HUDEP-2 (cell line): ENCODE results near the gene SPDYE3.
"Not testable (repeated sequence)": the region's sequence is repeated elsewhere in the genome, so short reads cannot be mapped to it uniquely, and the experiment has no call there.

ENCODE experiments used
- DNase-seq, 76 experiments: peaks; one replicate each; lab custom pipeline; 2025; ENCODE audit not compliant: unreplicated experiment in 76 of 76; lab: John Stamatoyannopoulos, UW

The SPDYE3 gene

GRCh38 chr7:100348805-100349204, 41.3 kb downstream of the SPDYE3 start:
- DNase-seq, result no peak

- no peak for DNase-seq
Measured at GRCh38 chr7:100349757-100350156, 42.3 kb downstream of the SPDYE3 start.

- no peak for DNase-seq
Measured at GRCh38 chr7:100351657-100352058, 44.2 kb downstream of the SPDYE3 start.

- not testable (repeated sequence) for DNase-seq
Measured at GRCh38 chr7:100352230-100352781, 44.8 kb downstream of the SPDYE3 start.

GRCh38 chr7:100352984-100353684, 45.6 kb downstream of the SPDYE3 start:
- no peak for DNase-seq

GRCh38 chr7:100353685-100354330, 46.3 kb downstream of the SPDYE3 start:
- DNase-seq, result no peak

- DNase-seq, result no peak
Measured at GRCh38 chr7:100356416-100357068, 49.0 kb downstream of the SPDYE3 start.

- no peak for DNase-seq
Measured at GRCh38 chr7:100357131-100357561, 49.6 kb downstream of the SPDYE3 start.

GRCh38 chr7:100358027-100358856, 50.7 kb downstream of the SPDYE3 start, which contains the start of gene PILRB:
Gene PILRB, plus strand, starts transcription at chr7:100358117. Its CDS starts 186 bp downstream, at chr7:100358303.
- no peak for DNase-seq

GRCh38 chr7:100358857-100359212, 51.3 kb downstream of the SPDYE3 start:
- DNase-seq, result no peak

GRCh38 chr7:100360135-100360854, 52.8 kb downstream of the SPDYE3 start:
- DNase-seq, result no peak

- no peak for DNase-seq
Measured at GRCh38 chr7:100363098-100363497, 55.6 kb downstream of the SPDYE3 start.

GRCh38 chr7:100363797-100364196, 56.3 kb downstream of the SPDYE3 start:
- not testable (repeated sequence) for DNase-seq

GRCh38 chr7:100364480-100364879, 57.0 kb downstream of the SPDYE3 start:
- no peak for DNase-seq

GRCh38 chr7:100365998-100366367, 58.5 kb downstream of the SPDYE3 start:
- DNase-seq, result not testable (repeated sequence)

- DNase-seq, result no peak
Measured at GRCh38 chr7:100366411-100367250, 59.1 kb downstream of the SPDYE3 start.

- DNase-seq, result peak in 1 of 76 experiments; percentile 2
Measured at GRCh38 chr7:100367251-100367620, 59.7 kb downstream of the SPDYE3 start.

- DNase-seq, result peak in 1 of 76 experiments; percentile 1
Measured at GRCh38 chr7:100367676-100368613, 60.4 kb downstream of the SPDYE3 start.
